ENCODE measurements around the gene CD14. TPM values are rescaled to one million over a fixed set of nuclear protein-coding genes. Genes with fewer than 3 reads are reported as not detected.
"Not testable (repeated sequence)": the region's sequence is repeated elsewhere in the genome, so short reads cannot be mapped to it uniquely, and the experiment has no call there.

Gene CD14
- polyA plus RNA-seq, 5 donors: 12.1 to 27.7 (median 16.8) TPM

DNA sequence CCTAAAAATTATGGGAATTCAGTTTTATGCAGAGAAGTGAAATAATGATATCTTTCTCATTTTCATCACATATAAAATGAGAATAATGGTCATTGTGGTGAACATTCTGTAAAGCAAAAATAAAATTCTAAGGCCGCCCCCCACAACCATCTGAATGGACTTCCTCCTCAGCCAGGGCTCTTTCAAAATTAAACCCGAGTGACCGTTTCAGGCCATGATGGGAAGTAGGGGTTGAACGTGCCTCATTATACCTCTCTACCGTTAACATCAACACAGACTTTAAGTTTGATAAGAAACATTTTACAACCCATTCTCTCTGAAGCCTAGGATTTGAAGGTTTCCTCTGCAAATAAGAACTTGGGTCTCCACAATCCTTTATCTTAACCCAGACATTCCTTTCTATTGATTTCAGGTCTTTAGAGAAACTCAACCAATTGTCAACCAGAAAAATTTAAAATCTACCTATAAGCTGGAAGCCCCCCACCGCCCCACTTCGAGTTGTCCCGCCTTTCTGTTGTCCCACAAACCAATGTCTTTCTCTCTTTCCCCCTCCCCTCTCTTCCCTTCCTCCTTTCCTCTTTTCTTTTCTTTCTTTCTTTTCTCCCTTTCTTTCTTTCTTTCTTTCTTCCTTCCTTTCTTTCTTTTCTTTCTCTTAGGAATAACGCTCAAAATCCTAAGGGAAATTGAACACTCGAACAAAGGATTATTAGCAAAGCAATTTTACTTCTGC lies 4.6 kb upstream of the CD14 start:
- no peak for DNase-seq

DNA sequence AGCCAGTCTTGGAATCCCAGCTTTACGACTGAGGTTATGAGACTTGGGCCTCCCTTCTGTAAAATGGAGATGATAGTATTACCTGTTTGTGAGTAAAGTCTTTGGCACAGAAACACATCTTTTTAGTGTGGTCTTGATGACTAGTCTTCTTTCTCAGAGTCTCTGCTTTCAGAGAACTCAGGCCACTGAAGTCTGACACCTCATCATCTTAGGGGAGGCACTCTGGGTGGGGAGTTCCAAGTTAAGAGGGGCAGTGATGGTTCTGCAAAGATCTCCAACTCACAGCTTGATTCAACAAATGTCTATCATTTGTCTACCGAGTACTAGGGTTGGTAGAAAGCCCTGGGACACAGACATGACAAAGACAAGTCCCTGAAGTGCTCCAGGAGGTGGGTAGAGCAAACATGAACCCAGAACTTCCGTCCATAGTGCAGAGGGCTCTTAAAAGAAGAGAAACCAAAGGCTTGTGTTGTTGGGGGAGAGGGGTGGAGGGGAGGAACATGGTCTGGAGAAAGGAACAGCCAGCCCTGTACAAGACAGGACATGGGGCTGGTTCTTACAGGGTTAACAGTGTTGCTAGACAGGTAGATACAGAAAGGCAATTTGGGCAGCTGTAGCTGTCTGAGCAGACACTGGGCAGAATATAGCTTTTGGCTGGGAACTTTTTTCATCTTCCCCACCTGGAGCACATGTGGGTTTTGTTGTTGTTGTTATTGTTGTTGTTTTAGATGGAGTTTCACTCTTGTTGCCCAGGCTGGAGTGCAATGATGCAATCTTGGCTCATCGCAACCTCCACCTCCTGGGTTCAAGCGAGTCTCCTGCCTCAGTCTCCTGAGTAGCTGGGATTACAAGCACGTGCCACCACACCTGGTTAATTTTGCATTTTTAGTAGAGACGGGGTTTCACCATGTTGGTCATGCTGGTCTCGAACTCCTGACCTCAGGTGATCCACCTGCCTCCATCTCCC lies 2.6 kb upstream of the CD14 start:
- DNase-seq: no peak

DNA sequence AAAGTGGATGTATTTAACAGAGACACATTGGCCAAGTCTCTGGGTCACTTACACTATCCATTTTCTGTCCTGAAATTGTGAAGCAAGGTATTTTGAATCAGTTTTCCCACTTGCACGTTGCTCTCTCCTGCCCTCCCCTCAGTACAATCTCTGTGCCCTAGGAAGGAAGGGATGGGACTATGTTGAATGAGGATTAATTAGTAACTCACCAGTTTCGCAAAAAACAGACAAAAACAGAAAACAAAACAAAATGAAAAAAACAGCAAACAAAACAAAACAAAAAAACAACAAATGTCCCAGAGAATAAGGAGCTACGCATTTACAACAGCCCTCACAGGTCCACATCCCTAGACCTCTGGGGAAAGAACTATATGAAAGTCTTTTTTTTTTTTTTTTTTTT lies 1.1 kb upstream of the CD14 start:
- no peak for DNase-seq

DNA sequence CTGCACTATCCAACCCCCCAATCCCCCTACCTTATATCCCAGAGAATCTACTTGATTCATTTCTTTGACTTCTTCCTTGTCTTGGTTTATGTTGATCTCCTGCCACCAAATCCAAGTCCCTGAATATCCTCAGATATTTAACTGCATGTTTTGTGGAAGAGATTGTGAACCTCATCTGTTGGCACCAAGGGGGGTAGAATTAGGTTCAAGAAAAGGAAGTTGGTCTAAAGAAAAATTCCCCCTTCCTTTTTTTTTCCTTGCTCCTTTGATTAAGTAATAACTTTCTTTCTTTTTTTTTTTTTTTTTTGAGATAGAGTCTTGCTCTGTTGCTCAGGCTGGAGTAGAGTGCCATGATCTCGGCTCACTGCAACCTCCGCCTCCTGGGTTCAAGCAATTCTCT lies 526 bp upstream of the CD14 start:
- DNase-seq: no peak

DNA sequence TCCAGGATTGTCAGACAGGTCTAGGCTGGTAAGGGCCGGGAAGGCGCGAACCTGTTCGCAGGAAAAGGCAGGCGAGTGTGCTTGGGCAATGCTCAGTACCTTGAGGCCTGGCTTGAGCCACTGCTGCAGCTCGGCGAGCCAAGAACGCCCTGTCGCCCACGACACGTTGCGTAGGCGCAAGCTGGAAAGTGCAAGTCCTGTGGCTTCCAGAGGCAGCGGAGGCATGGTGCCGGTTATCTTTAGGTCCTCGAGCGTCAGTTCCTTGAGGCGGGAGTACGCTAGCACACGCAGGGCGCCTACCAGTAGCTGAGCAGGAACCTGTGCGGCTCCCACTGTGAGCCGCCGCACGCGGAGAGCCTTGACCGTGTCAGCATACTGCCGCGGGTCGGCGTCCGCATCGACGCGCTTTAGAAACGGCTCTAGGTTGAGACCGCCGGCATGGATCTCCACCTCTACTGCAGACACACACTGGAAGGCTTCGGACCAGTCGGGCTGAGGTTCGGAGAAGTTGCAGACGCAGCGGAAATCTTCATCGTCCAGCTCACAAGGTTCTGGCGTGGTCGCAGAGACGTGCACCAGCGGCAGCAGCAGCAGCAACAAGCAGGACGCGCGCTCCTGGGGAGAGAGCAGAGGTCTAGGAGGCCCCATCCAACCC lies 482 bp downstream of the CD14 start:
- DNase-seq: no peak

DNA sequence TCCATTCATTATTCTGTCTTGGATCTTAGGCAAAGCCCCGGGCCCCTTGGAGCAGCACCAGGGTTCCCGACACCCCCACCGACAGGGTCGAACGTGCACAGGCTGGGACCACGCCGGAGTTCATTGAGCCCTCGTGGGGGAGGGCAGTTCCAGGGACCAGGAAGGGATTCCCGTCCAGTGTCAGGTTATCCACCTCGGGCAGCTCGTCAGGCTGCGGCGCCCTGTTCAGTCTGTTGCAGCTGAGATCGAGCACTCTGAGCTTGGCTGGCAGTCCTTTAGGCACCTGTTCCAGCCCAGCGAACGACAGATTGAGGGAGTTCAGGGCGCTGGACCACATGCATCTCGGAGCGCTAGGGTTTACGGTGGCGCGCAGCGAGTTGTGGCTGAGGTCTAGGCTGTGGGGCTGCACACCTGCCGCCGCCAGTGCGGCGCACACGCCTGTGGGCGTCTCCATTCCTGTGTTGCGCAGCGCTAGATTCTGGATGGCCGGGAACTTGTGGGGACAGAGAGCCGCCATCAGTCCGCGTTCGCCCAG lies 1.1 kb downstream of the CD14 start:
- DNase-seq: no peak

DNA sequence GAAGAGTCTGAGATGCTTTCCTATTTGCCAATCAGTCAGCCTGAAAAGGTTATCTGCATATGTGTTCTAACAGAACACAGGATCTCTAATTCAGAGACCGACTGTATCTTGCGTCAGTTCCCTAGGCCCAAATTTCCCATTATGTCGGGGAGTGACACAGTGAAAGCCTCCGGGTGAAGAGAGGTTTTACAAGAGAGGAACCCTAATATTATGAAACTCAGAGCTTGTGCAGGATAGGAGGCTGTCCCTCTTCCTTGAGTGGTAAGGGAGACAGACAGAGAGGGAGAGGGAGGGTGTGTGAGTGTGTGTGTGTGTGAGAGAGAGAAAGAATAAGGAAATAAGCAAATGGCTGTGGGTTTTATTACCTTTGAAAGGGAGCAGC lies 1.9 kb downstream of the CD14 start:
- no peak for DNase-seq

DNA sequence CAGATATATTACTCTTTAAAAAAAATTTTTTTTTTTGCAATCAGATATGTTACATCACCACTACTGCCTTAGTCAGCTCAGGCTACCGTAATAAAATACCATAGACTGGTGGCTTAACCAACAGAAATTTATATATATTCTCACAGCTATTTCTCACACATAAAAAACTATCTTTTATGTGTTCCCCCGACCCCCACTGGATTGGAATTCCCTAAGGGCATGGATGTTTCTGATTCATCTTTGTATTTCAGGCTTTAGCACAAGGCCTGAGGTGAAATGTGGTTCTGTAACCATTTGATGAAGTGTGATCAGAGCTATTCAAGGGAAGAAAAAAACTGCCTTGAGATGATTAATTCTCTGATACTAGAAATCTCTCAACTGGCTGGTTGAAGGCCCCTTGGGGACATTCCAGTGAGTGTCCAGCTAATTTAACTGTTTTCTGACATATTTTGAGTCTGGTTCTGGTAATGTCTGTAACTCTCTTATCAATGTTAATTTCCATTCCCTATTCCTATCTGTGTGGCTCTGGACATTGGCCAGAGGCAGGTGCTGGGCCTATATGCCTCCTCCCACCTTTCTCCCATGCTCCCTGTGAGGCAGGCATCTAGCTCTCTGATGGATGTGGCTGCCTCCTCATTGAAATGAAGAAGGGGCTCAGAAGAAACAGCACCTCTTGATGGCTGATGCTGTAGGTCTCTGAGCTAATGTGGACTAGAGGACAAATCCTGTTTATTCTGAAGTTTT lies 2.5 kb downstream of the CD14 start:
- peak in 1 of 2 donors; percentile 61 for DNase-seq

DNA sequence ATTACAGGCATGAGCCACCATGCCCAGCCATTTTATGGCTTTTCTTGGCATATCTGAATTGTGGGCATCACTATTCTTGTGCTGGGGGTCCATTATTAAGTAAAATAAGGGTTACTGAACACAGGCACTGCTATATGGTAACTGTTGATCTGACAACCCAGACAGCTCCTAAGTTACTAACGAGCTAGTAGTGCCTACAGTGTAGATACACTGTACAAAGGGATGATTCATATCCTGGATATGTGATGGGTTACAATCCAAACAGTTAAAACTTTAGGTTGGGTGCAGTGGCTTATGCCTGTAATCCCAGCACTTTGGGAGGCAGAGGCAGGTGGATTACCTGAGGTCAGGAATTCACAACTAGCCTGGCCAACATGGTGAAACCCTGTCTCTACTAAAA lies 4.3 kb downstream of the CD14 start:
- DNase-seq: no peak

DNA sequence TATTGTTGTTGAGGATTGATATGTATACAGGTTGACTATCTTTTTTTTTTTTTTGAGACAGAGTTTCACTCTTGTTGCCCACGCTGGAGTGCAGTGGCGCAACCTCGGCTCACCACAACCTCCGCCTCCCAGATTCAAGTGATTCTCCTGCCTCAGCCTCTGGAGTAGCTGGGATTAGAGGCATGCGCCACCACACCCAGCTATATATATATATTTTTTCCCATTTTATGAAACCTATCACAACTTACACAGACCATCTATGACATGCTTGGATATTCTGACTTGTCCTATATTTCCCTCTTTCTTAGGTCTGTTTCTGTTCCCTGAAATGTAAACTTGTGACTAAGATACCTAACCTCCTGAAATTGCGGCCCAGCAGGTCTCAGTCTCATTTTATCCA lies 5.0 kb downstream of the CD14 start:
- DNase-seq: no peak

DNA sequence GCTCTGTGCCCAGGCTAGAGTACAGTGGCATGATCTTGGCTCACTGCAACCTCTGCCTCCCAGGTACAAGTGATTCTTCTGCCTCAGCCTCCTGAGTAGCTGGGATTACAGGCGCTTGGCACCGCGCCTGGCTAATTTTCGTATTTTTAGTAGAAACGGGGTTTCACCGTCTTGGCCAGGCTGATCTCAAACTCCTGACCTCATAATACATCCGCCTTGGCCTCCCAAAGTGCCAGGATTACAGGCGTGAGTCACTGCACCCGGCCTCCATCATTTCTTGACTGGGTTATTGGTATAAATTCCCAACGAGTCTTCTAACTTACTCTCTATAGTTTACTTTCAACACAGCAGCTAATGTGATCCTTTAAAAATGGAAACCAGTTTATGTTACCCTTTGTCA lies 8.1 kb downstream of the CD14 start:
- not testable (repeated sequence) for DNase-seq

DNA sequence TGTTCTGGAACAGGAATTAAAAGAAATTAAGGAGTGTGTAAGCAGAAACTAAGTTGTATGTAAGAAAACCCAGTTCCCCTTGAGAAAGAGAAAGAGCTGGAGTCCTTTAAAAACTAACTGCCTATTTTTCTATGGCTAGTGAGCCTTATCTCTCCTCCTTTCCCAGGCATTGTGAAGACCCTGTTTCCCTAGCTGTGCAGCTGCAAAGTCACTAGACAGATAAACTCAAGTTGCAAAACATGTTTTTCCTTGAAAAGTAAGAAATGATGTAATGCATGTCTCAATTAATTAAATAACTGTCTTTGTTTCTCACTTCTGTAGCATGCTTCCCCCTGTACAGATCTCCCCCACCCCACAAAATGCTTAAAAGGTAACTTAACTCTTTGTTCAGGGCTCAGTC lies 9.9 kb downstream of the CD14 start:
- not testable (repeated sequence) for DNase-seq

DNA sequence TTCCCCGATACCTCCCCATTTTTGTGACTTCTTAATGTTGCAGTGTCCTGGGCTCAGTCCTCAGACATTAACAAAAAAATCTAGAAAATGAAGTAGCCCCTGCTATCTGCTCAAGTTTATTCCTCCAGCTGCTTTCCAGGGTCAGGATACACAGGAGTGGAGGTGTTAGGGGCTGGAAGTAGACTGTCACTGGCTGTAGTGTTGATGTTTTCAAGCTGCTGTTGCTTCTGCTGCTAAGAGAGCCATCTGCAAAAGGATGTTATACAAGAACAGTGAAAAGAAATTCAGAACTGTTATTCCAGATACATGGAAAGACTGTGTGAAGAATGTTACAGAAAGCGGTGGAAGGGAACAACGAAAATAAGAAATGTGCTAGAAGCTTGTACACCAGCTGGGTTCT lies 10.7 kb downstream of the CD14 start:
- peak; percentile 71 to 75 for DNase-seq

DNA sequence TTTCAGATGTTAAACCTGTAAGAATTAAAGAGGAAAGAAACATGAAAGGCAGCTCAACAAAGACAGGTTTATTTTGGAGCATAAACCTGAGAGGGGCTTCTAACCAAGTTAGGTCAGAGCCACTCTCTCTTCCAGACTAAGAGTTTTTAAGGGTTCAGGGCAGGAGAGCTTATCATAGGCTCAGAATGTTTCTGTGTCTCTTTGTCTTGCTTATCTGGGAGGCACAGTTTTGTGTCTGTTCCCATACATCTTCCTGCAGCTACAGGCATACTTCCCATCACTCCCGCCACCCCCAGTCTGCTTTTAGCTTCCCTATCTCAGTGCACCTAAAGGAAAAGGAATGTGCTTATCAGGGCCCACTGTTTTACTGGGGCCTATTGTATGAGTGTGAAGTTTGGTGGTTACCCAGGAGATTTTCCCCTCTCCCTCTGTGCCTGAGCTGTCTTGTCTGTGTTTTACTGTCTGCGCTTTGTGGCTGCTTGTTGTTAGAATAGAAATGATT lies 21.9 kb downstream of the CD14 start:
- DNase-seq: no peak

DNA sequence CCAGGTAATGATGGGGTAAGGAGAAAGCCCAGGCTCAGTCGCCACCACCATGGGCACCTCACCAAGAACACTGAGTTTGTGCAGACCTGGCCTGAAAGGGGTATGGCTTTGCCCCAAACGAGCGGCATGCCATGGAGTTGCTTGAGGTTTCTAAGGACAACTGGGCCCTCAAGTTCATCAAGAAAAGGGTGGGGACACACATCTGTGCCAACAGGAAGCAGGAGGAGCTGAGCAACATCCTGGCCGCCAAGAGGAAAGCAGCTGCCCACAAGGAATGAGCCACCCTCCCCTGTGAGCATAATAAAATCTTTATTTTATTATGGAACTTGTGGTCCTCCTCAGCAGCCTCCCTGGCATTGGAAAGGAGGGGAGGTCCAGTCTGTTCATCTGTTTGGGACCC lies 23.8 kb downstream of the CD14 start:
- no peak for DNase-seq

DNA sequence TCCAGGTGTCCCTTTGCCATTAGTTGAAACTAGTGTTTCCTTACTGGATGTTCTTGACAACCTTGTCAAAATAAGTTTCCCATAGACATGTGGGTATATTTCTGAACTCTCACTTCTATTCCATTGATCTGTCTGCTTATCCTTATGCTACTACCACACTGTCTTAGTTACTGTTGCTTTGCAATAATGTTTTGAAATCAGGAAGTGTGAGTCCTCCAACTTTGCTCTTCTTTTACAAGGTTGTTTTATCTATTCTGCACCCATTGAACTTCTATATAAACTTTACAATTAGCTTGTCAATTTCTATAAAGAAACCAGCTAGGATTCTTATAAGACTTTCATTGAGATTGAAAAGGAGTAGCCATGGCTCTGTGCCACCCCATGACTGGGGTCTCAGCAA lies 24.3 kb downstream of the CD14 start:
- DNase-seq: no peak

DNA sequence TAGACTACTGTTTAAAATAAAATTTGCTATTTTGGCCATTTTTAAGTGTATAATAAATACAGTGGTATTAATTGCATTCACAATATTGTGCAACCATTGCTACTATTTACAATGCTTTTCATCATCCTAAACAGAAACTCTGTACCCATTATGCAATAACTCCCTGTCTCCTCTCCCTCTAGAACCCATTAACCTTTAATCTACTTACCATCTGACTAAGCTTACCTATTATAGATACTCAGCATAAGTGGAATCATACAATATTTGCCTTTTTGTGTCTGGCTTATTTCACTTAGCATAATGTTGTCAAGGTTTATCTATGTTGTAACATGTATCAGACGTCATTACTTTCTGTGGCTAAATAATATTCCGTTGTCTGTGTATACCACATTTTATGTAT lies 25.9 kb downstream of the CD14 start:
- DNase-seq: no peak

DNA sequence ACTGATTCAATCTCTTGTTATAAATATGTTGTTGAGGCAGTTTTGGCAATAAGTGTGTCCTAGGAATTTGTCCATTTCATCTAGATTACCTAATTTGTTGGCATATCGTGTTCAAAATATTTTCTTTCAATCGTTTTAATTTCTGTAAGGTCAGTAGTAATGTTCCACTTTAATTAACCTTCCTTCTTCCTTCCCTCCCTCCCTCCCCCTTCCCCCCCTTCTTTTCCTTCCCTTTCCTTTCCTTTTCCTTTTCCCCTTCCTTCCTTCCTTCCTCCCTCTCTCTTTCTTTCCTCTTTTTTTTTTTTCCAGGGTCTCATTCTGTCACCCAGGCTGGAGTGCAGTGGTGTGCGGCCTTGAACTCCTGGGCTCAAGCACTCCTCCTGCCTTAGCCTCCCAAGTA lies 27.1 kb downstream of the CD14 start:
- no peak for DNase-seq

DNA sequence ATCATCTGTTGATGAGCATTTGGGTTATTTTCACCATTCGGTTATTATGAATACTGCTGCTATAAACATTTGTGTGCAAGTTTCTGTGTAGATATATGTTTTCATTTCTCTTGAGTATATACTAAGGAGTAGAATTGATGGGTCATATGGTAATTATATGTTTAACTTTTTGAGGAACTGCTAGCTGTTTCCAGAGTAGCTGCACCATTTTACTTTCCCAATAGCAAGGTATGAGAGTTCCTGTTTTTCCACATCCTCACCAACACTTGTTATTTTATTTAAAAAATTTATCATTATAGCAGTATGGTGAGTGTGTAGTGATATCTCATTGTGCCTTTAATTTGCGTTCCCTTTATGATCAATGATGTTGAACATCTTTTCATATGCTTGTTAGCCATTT lies 29.2 kb downstream of the CD14 start:
- no peak for DNase-seq

DNA sequence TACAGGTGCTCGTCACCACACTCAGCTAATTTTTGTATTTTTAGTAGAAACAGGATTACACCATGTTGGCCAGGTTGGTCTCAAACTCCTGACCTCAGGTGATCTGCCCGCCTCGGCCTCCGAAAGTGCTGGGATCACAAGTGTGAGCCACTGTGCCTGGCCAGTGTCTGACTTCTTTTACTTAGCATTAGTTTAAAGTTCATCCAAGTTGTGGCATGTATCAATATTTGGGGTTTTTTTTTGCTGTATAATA lies 29.6 kb downstream of the CD14 start:
- not testable (repeated sequence) for DNase-seq

DNA sequence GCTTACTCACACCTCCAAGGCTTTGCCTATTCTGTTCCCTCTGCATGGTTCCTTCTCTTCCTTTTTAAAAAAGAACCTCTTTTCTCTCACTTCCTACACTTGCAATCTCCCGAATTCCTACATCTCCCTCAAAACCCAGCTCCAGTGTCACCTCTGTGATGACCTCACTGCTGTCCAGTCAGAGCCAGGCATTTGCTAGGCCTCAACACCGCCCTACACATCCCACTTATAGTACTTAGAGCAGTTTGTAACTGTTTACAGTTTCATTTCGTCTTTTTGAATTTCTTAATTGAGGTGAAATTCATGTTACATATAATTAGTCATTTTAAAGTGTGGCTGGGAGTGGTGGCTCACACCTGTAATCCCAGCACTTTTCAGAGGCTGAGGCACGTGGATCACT lies 30.8 kb downstream of the CD14 start:
- no peak for DNase-seq

DNA sequence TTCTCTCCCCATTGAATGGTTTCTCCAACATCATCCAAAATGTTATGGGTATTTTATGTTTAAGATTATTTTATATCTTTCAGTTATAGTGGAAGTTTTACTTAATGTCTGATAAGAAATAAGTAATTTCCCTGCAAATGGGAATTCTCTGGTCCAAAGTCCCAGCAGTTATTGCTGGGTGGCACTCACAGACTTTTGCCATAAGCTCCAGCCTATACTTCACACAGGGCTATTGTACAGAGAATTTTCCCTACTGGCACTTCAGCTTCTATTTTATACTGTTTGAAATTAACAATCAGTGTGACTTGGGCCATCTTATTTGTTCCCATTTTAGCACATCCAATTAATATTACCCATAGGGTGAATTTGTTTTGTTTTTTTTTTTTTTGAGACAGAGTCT lies 32.9 kb downstream of the CD14 start:
- no peak for DNase-seq

Data from right lung (tissue), 5 donors.